HEK293 (cell line): ENCODE measurements around the gene RPL36.
"Not testable (repeated sequence)": the region's sequence is repeated elsewhere in the genome, so short reads cannot be mapped to it uniquely, and the experiment has no call there.

Source experiments
- CTCF ChIP-seq: fragments of 450-650 bp; formaldehyde crosslinking; IDR thresholded peaks from 2 replicates; pipeline ENCODE4 v1.5.1; 2016; ENCODE audit warnings: missing biosample characterization, missing genetic modification characterization
- TCF7L2 ChIP-seq: IDR thresholded peaks from 2 replicates; pipeline ENCODE4 v1.6.1; 2011; ENCODE audit warnings: low read depth, mild to moderate bottlenecking, inconsistent platforms, low read length, moderate library complexity, borderline replicate concordance
- ZBTB11 ChIP-seq: fragments of 450-650 bp; formaldehyde crosslinking; conservative IDR thresholded peaks from 2 replicates; pipeline ENCODE4 v1.5.1; 2016; ENCODE audit warnings: low read depth, missing biosample characterization, missing genetic modification characterization
- ZNF473 ChIP-seq: fragments of 450-650 bp; formaldehyde crosslinking; IDR thresholded peaks from 2 replicates; pipeline ENCODE4 v1.5.1; 2017; ENCODE audit warnings: missing biosample characterization, missing genetic modification characterization
- ZNF639 ChIP-seq: fragments of 450-650 bp; formaldehyde crosslinking; IDR thresholded peaks from 2 replicates; pipeline ENCODE4 v1.5.1; 2016; ENCODE audit warnings: missing biosample characterization, missing genetic modification characterization
- ZNF658 ChIP-seq: fragments of 450-650 bp; formaldehyde crosslinking; IDR thresholded peaks from 2 replicates; pipeline ENCODE4; 2016; ENCODE audit warnings: missing biosample characterization, missing genetic modification characterization

- not testable (repeated sequence) for TF ChIP-seq ZBTB11; ZNF639 (tag by site-specific recombination); ZNF658 (tag by site-specific recombination); CTCF (tag by site-specific recombination); TCF7L2; ZNF473
These were observed 11.9 kb downstream of the RPL36 start for GRCh38 chr19:5702053-5702410.
